ENCODE data around the gene QRICH2. TPM values are rescaled to one million over a fixed set of nuclear protein-coding genes. Genes with fewer than 3 reads are reported as not detected.
"Not testable (repeated sequence)": the region's sequence is repeated elsewhere in the genome, so short reads cannot be mapped to it uniquely, and the experiment has no call there.

Gene QRICH2
- total RNA-seq, 1 donor from 2014 or later = 15.0 TPM

DNA sequence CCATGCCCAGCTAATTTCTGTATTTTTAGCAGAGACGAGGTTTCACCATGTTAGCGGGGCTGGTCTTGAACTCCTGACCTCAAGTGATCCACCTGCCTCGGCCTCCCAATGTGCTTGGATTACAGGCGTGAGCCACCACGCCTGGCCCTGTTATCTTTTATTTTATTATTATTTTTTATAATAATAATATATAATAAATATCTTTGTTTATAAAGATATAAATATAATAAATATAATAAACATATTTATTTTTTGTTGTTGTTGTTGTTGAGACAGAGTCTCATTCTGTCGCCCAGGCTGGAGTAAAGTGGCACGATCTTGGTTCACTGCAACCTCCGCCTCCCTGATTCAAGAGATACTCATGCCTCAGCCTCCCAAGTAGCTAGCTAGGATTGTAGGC, 60.8 kb downstream of the QRICH2 start:
- no peak overlapping the region for H3K27ac Mint-ChIP-seq (ENCODE audit: unreplicated experiment)
- no peaks in the 10 kb centered on the region for H3K36me3 Mint-ChIP-seq (ENCODE audit: low read depth, unreplicated experiment)
- peaks cover 2% of the 10 kb centered on the region for H3K27me3 Mint-ChIP-seq (ENCODE audit: unreplicated experiment)
- H3K4me1 Mint-ChIP-seq (ENCODE audit: unreplicated experiment) = peaks cover 10% of the 10 kb centered on the region
- DNase-seq (ENCODE audit: low spot score) = no peak
- H3K4me3 Mint-ChIP-seq (ENCODE audit: unreplicated experiment) = no peak overlapping the region
- no peak for TF ChIP-seq CTCF (IDR thresholded peaks at IDR 0.05; ENCODE audit: unreplicated experiment)
- H3K9me3 Mint-ChIP-seq (ENCODE audit: unreplicated experiment) = no peaks in the 10 kb centered on the region

GRCh38 chr17:76246080-76247066, 61.7 kb downstream of the QRICH2 start:
- no peaks in the 10 kb centered on the region for H3K9me3 Mint-ChIP-seq (ENCODE audit: unreplicated experiment)
- DNase-seq (ENCODE audit: low spot score) = no peak
- no peak for TF ChIP-seq CTCF (IDR thresholded peaks at IDR 0.05; ENCODE audit: unreplicated experiment)
- H3K4me3 Mint-ChIP-seq (ENCODE audit: unreplicated experiment) = no peak overlapping the region
- H3K27me3 Mint-ChIP-seq (ENCODE audit: unreplicated experiment) = peaks cover under 1% of the 10 kb centered on the region
- peaks cover 2% of the 10 kb centered on the region for H3K4me1 Mint-ChIP-seq (ENCODE audit: unreplicated experiment)
- no peaks in the 10 kb centered on the region for H3K36me3 Mint-ChIP-seq (ENCODE audit: low read depth, unreplicated experiment)
- no peak overlapping the region for H3K27ac Mint-ChIP-seq (ENCODE audit: unreplicated experiment)

DNA sequence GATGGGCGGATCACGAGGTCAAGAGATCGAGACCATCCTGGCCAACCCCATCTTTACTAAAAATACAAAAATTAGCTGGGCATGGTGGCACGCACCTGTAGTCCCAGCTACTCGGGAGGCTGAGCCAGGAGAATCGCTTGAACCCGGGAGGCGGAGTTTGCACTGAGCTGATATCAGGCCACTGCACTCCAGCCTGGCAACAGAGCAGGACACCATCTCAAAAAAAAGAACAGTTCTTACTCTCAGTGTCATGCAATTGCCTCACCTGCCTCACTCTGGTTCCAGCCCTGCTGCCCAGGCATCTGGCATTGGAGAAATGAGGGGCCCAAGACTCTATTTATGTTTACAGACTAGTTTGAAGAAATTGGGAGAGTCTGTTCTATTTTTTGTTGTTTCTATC, 63.4 kb downstream of the QRICH2 start:
- H3K9me3 Mint-ChIP-seq (ENCODE audit: unreplicated experiment); DNase-seq (ENCODE audit: low spot score); H3K4me3 Mint-ChIP-seq (ENCODE audit: unreplicated experiment); H3K36me3 Mint-ChIP-seq (ENCODE audit: low read depth, unreplicated experiment); H3K27ac Mint-ChIP-seq (ENCODE audit: unreplicated experiment); H3K27me3 Mint-ChIP-seq (ENCODE audit: unreplicated experiment); H3K4me1 Mint-ChIP-seq (ENCODE audit: unreplicated experiment): not testable (repeated sequence)

- H3K27me3 Mint-ChIP-seq (ENCODE audit: unreplicated experiment) = peaks cover 8% of the 10 kb centered on the region
- no peak for DNase-seq (ENCODE audit: low spot score)
- no peaks in the 10 kb centered on the region for H3K9me3 Mint-ChIP-seq (ENCODE audit: unreplicated experiment)
- H3K36me3 Mint-ChIP-seq (ENCODE audit: low read depth, unreplicated experiment) = no peaks in the 10 kb centered on the region
- no peak for TF ChIP-seq CTCF (IDR thresholded peaks at IDR 0.05; ENCODE audit: unreplicated experiment)
- H3K4me3 Mint-ChIP-seq (ENCODE audit: unreplicated experiment) = no peak overlapping the region
- H3K4me1 Mint-ChIP-seq (ENCODE audit: unreplicated experiment) = peaks cover 8% of the 10 kb centered on the region
- no peak overlapping the region for H3K27ac Mint-ChIP-seq (ENCODE audit: unreplicated experiment)
Measured at GRCh38 chr17:76243826-76244679, 64.0 kb downstream of the QRICH2 start.

GRCh38 chr17:76241691-76242255, 66.3 kb downstream of the QRICH2 start:
- peak overlapping the region; percentile 91 for H3K4me3 Mint-ChIP-seq (ENCODE audit: unreplicated experiment)
- DNase-seq (ENCODE audit: low spot score) = no peak
- H3K27ac Mint-ChIP-seq (ENCODE audit: unreplicated experiment) = no peak overlapping the region
- no peak for TF ChIP-seq CTCF (IDR thresholded peaks at IDR 0.05; ENCODE audit: unreplicated experiment)
- no peaks in the 10 kb centered on the region for H3K9me3 Mint-ChIP-seq (ENCODE audit: unreplicated experiment)
- H3K27me3 Mint-ChIP-seq (ENCODE audit: unreplicated experiment) = peaks cover 8% of the 10 kb centered on the region
- no peaks in the 10 kb centered on the region for H3K36me3 Mint-ChIP-seq (ENCODE audit: low read depth, unreplicated experiment)
- peaks cover 8% of the 10 kb centered on the region for H3K4me1 Mint-ChIP-seq (ENCODE audit: unreplicated experiment)
